Measurements from ENCODE around the gene MUC21.
A peak's percentile ranks its signal among the peaks of the same experiment; 100 is the strongest.

The MUC21 gene

DNA sequence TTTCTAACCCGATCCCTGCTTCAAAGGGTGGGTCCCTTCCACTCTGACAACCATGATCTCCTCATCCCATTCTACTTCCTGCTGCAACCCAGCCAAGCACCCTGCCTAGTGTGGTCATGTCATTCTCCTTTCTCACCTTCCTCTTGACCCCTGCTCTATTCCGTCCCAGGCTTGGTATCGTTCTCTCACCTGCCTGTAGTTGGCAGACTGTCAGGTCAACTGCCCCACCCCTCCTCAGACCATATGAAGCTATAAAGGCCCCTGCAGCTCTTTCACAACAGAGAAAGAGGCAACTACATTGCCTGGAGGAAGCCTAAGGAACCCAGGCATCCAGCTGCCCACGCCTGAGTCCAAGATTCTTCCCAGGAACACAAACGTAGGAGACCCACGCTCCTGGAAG, at the start of gene MUC21:
TSS of gene MUC21 (plus strand) at position 280 of the 400 bp plus-strand sequence. CDS start 241 bp downstream, outside the sequence.
- TF ChIP-seq POLR2A (IDR thresholded peaks at IDR 0.05; ENCODE audit: low read length) (no peak), GATA1 (IDR thresholded peaks at IDR 0.05; ENCODE audit: low read depth, low read length) (no peak)
- DNase-seq = no peak

DNA sequence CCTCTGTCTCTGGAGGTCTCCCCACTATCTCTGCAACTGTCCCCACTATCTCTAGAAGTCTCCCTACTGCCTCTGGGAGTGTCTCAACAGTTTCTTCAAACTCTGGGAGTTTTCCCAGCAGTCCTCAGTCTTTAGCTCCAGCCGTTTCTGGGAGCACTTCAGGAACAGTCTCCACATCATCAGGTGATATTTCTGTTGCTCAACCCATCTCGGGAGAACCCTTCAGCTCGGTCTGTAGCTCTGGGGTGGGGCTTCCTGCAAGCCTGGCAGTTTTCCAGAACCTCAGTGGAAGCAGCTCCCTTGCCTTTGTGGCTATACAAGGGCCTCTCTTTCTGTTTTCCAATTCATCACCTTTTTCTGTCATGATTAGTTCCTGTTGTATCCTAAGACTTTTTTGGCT, 48.5 kb upstream of the MUC21 start:
- TF ChIP-seq GATA1 (IDR thresholded peaks at IDR 0.05; ENCODE audit: low read depth, low read length) (no peak), POLR2A (IDR thresholded peaks at IDR 0.05; ENCODE audit: low read length) (no peak)

DNA sequence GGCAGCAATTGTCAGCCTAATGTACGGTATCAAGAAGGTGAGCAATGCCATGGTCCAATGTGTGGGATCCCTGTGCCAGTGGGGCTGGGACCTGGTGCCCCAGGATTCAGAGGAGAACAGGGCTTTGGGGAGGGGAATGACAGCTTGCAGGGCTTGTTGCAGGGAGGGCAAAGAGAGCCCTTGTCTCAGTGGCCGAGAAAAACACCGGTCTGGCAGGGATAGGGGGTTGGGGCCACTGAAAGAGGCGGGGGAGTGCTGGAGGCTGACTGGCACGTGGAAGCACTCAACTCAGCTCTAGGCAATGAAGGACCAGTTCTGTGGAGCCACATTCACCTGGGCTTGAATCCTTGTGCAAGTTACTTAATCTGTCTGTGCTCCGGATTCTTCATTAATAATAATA, 46.3 kb upstream of the MUC21 start:
- no peak for DNase-seq
- no peak for TF ChIP-seq POLR2A (IDR thresholded peaks at IDR 0.05; ENCODE audit: low read length)
- no peak for TF ChIP-seq GATA1 (IDR thresholded peaks at IDR 0.05; ENCODE audit: low read depth, low read length)

More for the DNA sequence above, 48.5 kb upstream of the MUC21 start:
- no peak for DNase-seq

DNA sequence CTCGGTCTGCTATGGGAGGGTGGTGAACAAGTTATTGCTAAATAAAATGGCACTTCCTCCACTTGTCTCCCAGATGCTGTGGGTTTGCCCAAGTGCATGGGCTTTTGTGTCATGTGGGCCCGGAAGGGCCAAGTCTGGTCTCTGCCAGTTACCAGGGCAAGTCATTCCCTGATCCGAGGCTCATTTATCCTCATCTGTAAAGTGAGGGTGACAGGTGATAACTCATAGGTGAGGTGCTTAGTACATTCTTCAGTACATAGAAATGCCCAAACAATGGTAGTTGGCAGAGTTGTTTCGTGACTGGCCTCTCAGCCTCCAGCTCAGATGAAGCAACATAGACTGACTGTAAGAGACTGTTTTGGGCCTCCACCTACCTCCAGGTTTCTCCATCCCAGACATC, 44.8 kb upstream of the MUC21 start:
- no peak for DNase-seq
- TF ChIP-seq POLR2A (IDR thresholded peaks at IDR 0.05; ENCODE audit: low read length) = no peak
- no peak for TF ChIP-seq GATA1 (IDR thresholded peaks at IDR 0.05; ENCODE audit: low read depth, low read length)

DNA sequence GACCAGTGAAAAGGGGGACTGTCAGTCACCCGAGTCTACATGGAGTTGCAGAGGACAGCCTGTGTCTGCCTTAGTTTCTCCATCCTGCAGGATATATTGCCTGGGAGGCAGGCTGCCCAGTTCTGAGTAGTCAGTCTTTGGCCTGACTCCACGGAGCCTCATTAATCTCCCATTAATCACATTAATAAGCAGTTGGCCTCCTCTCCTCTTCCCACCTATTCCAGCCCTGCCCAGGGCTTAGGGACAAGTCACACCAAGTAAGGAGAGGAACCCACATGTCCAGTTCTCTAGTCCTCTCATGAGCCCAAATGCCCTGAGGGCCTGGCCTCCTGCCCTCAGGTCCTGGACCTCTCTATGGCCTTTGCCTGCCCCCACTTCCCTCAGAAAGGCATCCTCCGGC, 44.0 kb upstream of the MUC21 start:
- TF ChIP-seq POLR2A (IDR thresholded peaks at IDR 0.05; ENCODE audit: low read length) = no peak
- no peak for TF ChIP-seq GATA1 (IDR thresholded peaks at IDR 0.05; ENCODE audit: low read depth, low read length)
- DNase-seq = no peak

DNA sequence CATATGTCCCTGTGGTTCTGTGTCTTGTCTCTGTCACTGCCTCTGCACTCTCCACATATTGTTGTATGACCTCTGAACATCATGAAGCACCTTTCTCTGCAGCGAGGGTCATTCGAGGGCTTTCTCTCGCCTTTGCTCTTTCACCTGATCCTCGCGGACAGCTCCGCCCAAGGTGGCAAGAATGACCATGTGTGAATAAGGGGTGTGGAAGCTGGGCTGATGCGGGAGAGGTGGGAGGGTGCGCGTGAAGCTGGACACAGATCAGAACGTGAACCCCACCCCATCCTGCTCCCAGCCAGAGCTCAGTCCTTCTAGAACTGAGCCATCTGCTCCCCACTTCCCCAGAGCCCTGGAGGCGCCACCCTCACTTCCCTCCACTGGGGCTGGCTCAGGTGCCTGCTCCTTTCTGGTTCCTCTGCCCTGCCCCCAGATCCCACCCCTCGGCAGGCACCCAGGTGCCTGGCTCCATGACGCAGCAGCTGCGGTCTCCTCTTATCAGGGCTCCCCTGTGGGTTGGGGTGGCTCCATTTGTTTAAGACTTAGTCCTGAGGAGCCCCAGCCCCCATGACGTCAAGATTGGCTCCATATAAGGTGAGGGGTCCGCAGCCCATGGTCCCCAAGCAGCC, 43.0 kb upstream of the MUC21 start, which contains the start of gene MUCL3:
TSS of gene MUCL3 (plus strand) at position 613 of the 626 bp plus-strand sequence. CDS start 27 bp downstream, outside the sequence.
- no peak for TF ChIP-seq GATA1 (IDR thresholded peaks at IDR 0.05; ENCODE audit: low read depth, low read length)
- no peak for TF ChIP-seq POLR2A (IDR thresholded peaks at IDR 0.05; ENCODE audit: low read length)

DNA sequence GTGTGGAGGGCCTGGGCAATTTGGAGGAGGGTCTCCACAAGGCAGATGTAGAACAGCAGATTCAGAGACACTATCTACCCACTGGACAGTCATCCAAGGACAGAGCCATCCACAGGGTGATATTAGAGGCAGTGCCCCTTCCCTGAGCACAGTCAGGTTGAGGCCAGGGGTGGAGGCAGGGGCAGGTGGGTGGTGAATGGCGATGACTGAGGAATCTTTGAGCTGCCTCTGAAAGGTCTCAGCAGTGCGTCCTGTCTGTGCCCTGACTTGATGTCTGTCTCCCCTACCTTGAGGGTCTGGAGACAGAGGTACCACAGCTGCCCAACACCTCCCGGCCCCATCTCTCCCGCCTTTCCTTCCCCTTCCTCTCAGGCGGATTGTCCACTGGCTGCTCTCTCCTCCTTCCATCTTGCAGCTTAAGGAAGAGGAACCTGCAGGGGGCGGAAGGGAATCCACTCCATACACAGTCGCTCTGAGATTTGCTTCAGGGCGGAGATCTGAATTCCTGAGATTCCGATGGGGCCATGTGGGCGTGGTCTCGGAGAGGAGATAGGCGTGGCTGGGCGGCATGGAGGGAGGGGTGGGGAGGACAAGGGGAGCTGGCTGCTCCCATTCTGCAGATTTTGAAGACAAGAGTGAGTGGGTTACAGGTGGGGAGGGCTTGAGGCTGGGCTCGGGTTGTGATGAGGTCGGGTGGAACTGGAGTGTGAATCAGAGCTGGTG, 41.0 kb upstream of the MUC21 start:
- no peak for TF ChIP-seq GATA1 (IDR thresholded peaks at IDR 0.05; ENCODE audit: low read depth, low read length)
- no peak for TF ChIP-seq POLR2A (IDR thresholded peaks at IDR 0.05; ENCODE audit: low read length)

More for the DNA sequence above, 43.0 kb upstream of the MUC21 start, which contains the start of gene MUCL3:
- DNase-seq = no peak

DNA sequence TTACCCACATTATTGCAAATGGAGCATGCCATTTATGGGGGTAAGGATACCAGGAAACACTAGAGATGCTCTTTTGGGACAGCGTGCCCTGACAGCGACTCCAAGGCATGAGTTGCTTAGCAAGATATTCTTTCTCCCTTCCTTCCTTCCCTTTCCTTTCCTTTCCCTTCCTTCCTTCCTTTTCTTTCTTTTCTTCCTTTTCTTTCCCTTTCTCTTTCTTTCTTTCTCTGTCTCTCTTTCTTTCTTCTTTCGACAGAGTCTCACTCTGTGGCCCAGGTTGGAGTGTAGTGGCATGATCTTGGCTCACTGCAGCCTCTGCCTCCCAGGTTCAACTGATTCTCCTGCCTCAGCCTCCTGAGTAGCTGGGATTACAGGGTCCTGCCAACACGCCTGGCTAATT, 39.5 kb upstream of the MUC21 start:
- TF ChIP-seq POLR2A (IDR thresholded peaks at IDR 0.05; ENCODE audit: low read length) = no peak
- TF ChIP-seq GATA1 (IDR thresholded peaks at IDR 0.05; ENCODE audit: low read depth, low read length) = no peak
- DNase-seq = no peak

More for the DNA sequence above, 41.0 kb upstream of the MUC21 start:
- DNase-seq = peak in 1 of 2 experiments; percentile 11

DNA sequence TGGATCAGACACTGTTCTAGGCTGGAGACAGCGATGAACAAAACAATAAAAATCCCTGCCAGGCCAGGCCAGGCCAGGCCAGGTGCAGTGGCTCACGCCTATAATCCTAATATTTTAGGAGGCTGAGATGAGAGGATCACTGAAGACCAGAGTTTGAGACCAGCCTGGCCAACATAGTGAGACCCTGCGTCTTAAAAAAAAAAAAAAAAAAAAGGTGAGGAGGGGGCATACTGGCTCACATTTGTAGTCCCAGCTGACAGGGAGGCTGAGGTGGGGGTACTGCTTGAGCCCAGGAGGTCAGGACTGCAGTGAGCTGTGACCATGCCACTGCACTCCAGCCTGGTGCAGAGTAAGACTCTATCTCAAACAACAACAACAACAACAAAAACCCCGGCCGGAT, 38.2 kb upstream of the MUC21 start:
- no peak for DNase-seq
- TF ChIP-seq GATA1 (IDR thresholded peaks at IDR 0.05; ENCODE audit: low read depth, low read length) (no peak), POLR2A (IDR thresholded peaks at IDR 0.05; ENCODE audit: low read length) (no peak)

DNA sequence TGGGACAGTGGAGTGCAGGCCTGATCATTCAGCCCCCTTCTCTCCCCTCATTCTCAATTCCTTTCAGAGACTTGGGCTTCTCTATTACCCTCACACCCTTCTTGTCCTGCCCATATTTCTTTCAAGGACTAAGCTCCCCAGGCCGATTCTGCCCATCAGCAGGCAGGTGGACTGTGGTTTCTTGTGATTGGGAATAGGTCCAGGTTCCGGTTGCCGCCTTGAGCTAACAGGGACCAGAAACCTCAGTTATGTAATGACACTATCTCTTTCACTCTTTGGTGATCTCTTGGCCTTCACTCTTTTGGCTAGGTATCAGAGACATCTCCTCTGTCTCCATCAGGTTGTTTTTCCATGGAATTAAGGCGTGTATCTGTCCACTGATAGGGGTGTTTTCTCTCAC, 36.3 kb upstream of the MUC21 start:
- no peak for DNase-seq
- TF ChIP-seq POLR2A (IDR thresholded peaks at IDR 0.05; ENCODE audit: low read length) (no peak), GATA1 (IDR thresholded peaks at IDR 0.05; ENCODE audit: low read depth, low read length) (no peak)

DNA sequence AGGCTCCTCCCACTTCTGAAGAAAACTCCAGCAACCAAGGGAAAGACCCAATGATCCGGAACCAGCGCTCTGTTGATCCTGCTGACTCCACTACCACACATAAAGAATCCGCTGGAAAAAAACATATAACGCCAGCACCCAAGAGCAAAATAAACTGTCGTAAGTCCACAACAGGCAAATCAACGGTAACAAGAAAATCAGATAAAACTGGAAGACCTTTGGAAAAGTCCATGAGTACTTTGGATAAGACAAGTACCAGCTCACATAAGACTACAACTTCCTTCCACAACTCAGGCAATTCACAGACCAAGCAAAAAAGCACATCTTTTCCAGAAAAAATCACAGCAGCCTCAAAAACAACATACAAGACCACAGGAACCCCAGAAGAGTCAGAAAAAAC, 34.7 kb upstream of the MUC21 start:
- TF ChIP-seq POLR2A (IDR thresholded peaks at IDR 0.05; ENCODE audit: low read length) (no peak), GATA1 (IDR thresholded peaks at IDR 0.05; ENCODE audit: low read depth, low read length) (no peak)

DNA sequence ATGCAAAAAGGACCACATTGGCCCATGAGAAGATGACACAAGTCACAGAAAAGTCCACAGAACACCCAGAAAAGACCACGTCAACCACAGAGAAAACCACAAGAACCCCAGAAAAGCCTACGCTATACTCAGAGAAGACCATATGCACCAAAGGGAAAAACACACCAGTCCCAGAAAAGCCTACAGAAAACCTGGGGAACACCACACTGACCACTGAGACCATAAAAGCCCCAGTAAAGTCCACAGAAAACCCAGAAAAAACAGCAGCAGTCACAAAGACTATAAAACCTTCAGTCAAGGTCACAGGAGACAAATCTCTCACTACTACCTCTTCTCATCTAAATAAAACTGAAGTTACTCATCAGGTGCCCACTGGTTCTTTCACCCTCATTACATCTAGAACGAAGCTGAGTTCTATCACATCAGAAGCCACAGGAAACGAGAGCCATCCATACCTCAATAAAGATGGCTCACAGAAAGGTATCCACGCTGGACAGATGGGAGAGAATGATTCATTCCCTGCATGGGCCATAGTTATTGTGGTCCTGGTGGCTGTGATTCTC, 31.5 kb upstream of the MUC21 start:
- no peak for DNase-seq
- TF ChIP-seq POLR2A (IDR thresholded peaks at IDR 0.05; ENCODE audit: low read length) = no peak
- no peak for TF ChIP-seq GATA1 (IDR thresholded peaks at IDR 0.05; ENCODE audit: low read depth, low read length)

More for the DNA sequence above, 34.7 kb upstream of the MUC21 start:
- DNase-seq = no peak

DNA sequence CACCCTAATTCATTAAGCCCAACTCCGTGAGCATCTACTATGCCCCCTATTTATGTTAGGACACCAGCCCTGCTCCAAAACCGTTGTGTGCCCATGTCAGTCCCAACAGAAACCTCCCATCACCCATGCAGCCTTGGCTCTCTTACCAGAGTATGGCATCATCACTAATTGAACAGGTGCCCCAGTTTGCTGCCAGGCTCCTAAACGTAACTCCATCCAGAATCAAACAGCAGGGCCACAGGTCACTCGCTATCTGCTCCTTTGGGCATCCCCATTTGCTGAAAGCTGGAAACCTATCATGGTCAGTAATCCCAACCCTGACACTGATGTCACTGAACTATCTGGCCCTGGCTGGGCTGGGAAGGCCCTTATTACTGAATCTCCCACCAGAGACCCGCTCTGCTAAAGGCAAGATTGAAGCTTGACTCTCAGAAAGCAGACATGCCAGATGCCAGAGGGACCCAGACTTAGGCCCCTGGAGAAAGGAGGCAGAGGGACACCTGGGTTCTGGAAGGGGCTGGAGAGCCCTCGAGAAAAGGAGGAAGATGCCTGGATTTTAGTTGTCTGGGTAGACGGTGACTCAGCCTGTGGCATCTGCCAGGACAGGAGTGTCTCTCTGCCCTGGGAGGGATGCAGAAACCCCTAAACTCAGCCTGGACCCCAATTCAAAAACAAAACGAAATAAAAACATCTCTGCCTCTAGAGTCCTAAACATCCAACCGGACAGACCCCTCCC, 28.7 kb upstream of the MUC21 start:
- DNase-seq = no peak
- TF ChIP-seq GATA1 (IDR thresholded peaks at IDR 0.05; ENCODE audit: low read depth, low read length) = no peak
- no peak for TF ChIP-seq POLR2A (IDR thresholded peaks at IDR 0.05; ENCODE audit: low read length)

All from erythroblast (primary cell).